NCI-H146 (cell line): Measurements from ENCODE around the gene HIP1R.

ENCODE experiments used
- DNase-seq: peaks from one replicate; lab custom pipeline; 2025; lab: John Stamatoyannopoulos, UW

Gene HIP1R

GRCh38 chr12:122847516-122847836 is 12.2 kb downstream of the HIP1R start:
- no peak for DNase-seq

GRCh38 chr12:122847921-122848421 is 12.7 kb downstream of the HIP1R start:
- DNase-seq = no peak

GRCh38 chr12:122848471-122849351 is 13.5 kb downstream of the HIP1R start:
- no peak for DNase-seq

- DNase-seq = no peak
Measured at GRCh38 chr12:122849352-122850047, 14.2 kb downstream of the HIP1R start.

- no peak for DNase-seq
Measured at GRCh38 chr12:122850048-122850445, 14.8 kb downstream of the HIP1R start.

DNA sequence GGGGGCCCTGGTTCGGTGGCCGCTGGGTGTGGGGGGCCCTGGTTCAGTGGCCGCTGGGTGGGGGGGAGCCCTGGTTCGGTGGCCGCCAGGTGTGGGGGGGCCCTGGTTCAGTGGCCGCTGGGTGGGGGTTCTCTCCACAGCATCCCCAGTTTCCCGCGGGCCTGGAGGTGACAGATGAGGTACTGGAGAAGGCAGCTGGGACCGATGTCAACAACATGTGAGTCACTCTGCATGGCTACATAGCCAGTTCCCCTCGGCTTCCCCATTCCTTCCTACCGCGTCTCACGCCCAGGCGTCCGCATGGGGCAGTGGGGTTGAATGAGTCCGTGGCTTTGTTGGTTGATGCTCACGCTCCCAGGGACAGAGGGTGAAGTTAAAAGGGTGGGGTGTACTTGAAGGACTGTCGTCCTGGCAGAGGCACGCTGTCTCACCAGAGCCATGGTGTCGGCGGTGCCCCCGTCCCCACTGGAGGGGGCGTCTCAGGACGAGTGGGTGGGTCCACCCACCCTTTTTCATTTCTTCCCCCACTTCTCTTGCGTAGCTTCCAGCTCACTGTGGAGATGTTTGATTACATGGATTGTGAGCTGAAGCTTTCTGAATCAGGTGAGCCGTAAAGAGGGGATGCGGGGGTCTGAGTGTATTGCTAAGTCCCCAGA is 15.6 kb downstream of the HIP1R start:
- no peak for DNase-seq

DNA sequence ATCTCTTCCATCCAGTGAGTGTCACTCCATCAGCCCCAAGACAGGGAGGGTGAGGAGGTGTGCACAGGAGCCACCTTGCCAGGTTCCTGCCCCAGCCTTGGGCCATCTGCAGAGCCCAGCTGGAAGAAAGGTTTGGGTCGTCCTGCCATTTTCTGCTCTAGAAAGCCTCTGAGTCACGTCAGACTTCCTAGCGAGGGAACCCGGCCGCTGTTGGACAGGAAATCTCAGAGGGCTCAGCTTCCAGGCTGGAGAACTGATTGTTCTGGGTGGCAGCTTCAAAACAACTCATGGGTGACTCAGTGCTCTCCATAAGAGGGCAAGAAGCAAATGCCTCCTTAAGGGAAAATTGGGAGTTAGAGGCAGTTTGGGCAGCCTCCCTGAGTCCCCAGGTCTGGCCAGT is 16.6 kb downstream of the HIP1R start:
- no peak for DNase-seq

- DNase-seq = no peak
Measured at GRCh38 chr12:122852336-122853275, 17.3 kb downstream of the HIP1R start.

GRCh38 chr12:122853582-122854245 is 18.5 kb downstream of the HIP1R start:
- DNase-seq = no peak

DNA sequence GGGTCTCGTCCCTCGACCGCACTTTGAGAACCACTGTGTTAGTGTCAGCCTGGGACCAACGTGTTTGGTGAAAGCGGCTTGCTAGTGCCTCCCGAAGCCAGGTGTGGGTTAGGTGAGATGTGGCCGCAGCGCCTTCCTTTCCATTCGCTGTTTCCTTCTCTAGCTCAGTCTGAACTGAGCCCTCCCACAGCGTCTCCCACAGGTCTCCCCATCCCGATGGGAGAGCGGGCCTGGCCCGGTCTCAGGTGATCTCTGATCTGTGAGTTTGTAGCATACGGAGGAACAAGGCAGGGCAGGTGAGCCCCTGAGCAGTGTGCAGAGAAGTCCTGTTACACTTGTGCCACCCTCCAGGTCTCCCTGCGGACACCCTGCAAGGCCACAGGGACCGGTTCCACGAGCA is 19.3 kb downstream of the HIP1R start:
- DNase-seq = no peak

GRCh38 chr12:122855071-122855829 is 20.0 kb downstream of the HIP1R start:
- DNase-seq = no peak

DNA sequence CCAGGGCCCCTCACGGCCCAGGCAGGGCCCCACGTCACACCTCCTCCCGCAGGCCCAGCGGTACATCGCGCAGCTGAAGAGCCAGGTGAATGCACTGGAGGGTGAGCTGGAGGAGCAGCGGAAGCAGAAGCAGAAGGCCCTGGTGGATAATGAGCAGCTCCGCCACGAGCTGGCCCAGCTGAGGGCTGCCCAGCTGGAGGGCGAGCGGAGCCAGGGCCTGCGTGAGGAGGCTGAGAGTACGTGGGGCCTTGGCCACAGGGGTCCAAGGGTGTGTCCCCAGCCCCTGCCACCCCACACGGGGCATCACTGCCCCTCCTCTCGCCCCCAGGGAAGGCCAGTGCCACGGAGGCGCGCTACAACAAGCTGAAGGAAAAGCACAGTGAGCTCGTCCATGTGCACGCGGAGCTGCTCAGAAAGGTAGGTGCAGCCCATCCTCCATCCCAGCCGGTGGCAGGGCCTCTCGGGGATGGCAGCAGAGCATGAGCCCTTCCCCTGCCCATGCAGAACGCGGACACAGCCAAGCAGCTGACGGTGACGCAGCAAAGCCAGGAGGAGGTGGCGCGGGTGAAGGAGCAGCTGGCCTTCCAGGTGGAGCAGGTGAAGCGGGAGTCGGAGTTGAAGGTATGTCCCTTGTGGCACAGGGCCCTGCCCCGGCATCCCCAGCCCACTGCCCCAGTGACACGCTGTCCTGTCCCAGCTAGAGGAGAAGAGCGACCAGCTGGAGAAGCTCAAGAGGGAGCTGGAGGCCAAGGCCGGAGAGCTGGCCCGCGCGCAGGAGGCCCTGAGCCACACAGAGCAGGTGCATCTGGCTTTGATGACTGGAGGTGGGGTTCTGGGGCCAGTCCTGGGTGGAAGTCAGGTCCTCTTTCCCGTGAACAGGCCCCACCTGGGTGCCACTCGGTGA is 20.9 kb downstream of the HIP1R start:
- DNase-seq = no peak

GRCh38 chr12:122856999-122857671 is 21.9 kb downstream of the HIP1R start:
- DNase-seq = no peak

GRCh38 chr12:122858171-122858570 is 22.9 kb downstream of the HIP1R start:
- DNase-seq = no peak

DNA sequence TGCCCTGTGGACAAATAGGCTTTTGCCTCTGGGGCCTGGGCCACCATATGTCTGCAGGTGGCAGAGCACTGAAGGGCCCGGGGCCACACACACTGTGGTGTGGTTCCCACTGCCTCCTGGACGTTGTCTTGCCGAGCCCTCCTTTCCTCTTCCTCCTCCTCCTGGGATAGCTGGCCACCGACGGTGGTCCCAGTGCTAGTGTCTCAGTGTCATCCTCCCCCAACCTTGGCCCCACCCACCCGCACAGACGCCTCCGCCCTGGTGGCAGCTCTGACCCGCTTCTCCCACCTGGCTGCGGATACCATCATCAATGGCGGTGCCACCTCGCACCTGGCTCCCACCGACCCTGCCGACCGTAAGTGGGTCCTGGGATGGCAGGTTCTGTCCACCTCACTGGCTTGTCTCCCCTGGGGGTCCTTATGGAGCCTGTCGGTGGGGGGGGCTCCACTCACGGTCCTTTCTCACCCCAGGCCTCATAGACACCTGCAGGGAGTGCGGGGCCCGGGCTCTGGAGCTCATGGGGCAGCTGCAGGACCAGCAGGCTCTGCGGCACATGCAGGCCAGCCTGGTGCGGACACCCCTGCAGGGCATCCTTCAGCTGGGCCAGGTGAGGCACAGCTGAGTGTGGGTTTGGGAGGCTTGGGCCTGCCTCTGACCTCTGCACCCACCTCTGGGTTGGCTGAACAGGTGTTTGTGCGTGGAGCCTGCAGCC is 23.5 kb downstream of the HIP1R start:
- DNase-seq = no peak

DNA sequence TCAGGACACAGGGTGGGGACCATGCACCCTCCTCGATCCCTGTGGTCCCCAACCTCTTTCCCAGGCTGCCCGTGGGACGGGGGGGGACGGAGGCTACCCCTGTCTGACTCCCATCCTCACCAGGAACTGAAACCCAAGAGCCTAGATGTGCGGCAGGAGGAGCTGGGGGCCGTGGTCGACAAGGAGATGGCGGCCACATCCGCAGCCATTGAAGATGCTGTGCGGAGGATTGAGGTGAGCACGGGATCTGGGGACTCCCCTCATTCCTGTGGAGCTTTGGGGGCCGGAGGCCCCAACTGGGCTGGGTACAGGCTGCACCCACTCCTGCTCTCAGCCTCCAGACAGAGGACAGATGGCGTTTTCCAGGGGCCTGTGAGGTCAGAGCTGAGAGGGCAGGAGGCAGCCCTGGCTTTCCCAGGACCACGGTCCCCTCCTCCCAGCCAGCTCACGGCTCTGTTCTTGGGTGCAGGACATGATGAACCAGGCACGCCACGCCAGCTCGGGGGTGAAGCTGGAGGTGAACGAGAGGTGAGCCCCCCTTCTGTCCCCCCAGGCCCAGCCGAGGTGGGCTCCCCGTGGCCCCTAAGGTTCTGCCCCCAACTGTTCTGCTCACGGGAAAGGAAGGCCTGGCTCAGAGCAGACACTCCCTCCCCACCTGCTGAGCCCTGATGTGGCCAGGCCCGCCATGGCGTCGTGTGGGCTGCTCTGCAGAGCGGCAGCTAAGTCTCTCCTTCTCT is 24.2 kb downstream of the HIP1R start:
- no peak for DNase-seq
